Glutamatergic neuron (in vitro differentiated cells): ENCODE results near the gene LHX8. TPM values are rescaled to one million over a fixed set of nuclear protein-coding genes. Genes with fewer than 3 reads are reported as not detected.

Experiments
- DNase-seq: peaks from one replicate; pipeline ENCODE4 v3.0.0; 2022
- H3K27ac Mint-ChIP-seq: one replicate; pipeline ENCODE4 v1.8.0; 2020; ENCODE audit warnings: mild to moderate bottlenecking, mixed read lengths, inconsistent platforms; ENCODE audit not compliant: unreplicated experiment
- H3K27me3 Mint-ChIP-seq: one replicate; pipeline ENCODE4 v1.8.0; 2020; ENCODE audit warnings: mild to moderate bottlenecking, moderate library complexity, mixed read lengths, inconsistent platforms; ENCODE audit not compliant: unreplicated experiment
- H3K36me3 Mint-ChIP-seq: one replicate; pipeline ENCODE4 v1.8.0; 2020; ENCODE audit warnings: mild to moderate bottlenecking, mixed read lengths, inconsistent platforms; ENCODE audit not compliant: unreplicated experiment
- H3K4me1 Mint-ChIP-seq: one replicate; pipeline ENCODE4 v1.8.0; 2020; ENCODE audit warnings: mild to moderate bottlenecking, low read depth, mixed read lengths, inconsistent platforms; ENCODE audit not compliant: unreplicated experiment
- H3K4me3 Mint-ChIP-seq: one replicate; pipeline ENCODE4 v1.8.0; 2020; ENCODE audit warnings: mild to moderate bottlenecking, mixed read lengths, inconsistent platforms; ENCODE audit not compliant: unreplicated experiment
- H3K9me3 Mint-ChIP-seq: one replicate; pipeline ENCODE4 v1.8.0; 2020; ENCODE audit warnings: mild to moderate bottlenecking, moderate library complexity, mixed read lengths, inconsistent platforms; ENCODE audit not compliant: unreplicated experiment
- CTCF ChIP-seq: fragments of 200-600 bp; sonication (generic); IDR thresholded peaks from one replicate; pipeline ENCODE4 v1.5.0; 2021; ENCODE audit not compliant: partially characterized antibody, unreplicated experiment
- total RNA-seq: library from RNA; stranded (reverse); fragmentation: NEBNext Ultra II Directional; extraction: Animal tissue kit (Norgen Biotek cat#: 25700); gene quantifications from one replicate; pipeline ENCODE4 v1.2.1, GENCODE V29; 2021; ENCODE audit not compliant: unreplicated experiment

The LHX8 gene
- total RNA-seq, 1 donor from 2014 or later = not detected

GRCh38 chr1:75129983-75130789, 4.0 kb upstream of the LHX8 start:
- TF ChIP-seq CTCF = no peak
- H3K4me3 Mint-ChIP-seq = peak overlapping the region; percentile 74
- peaks cover 22% of the 10 kb centered on the region for H3K9me3 Mint-ChIP-seq
- no peak overlapping the region for H3K27ac Mint-ChIP-seq
- no peaks in the 10 kb centered on the region for H3K36me3 Mint-ChIP-seq
- no peak for DNase-seq
- H3K27me3 Mint-ChIP-seq = peaks cover 44% of the 10 kb centered on the region
- H3K4me1 Mint-ChIP-seq = peaks cover 28% of the 10 kb centered on the region

GRCh38 chr1:75130865-75131564, 3.2 kb upstream of the LHX8 start:
- DNase-seq = peak; percentile 56
- Mint-ChIP-seq H3K4me1 (peaks cover 28% of the 10 kb centered on the region), H3K27me3 (peaks cover 46% of the 10 kb centered on the region), H3K36me3 (no peaks in the 10 kb centered on the region), H3K4me3 (peak overlapping the region; percentile 74), H3K9me3 (peaks cover 25% of the 10 kb centered on the region), H3K27ac (no peak overlapping the region)
- TF ChIP-seq CTCF = no peak

GRCh38 chr1:75131565-75132241, 2.5 kb upstream of the LHX8 start:
- Mint-ChIP-seq H3K36me3 (no peaks in the 10 kb centered on the region), H3K4me1 (peaks cover 28% of the 10 kb centered on the region), H3K4me3 (peak overlapping the region; percentile 74), H3K9me3 (peaks cover 26% of the 10 kb centered on the region), H3K27ac (no peak overlapping the region), H3K27me3 (peaks cover 46% of the 10 kb centered on the region)
- DNase-seq = no peak
- no peak for TF ChIP-seq CTCF

- DNase-seq = no peak
- Mint-ChIP-seq H3K27me3 (peaks cover 50% of the 10 kb centered on the region), H3K36me3 (no peaks in the 10 kb centered on the region), H3K27ac (no peak overlapping the region), H3K4me1 (peaks cover 28% of the 10 kb centered on the region), H3K9me3 (peaks cover 28% of the 10 kb centered on the region), H3K4me3 (peak overlapping the region; percentile 71)
- no peak for TF ChIP-seq CTCF
Measured at GRCh38 chr1:75132242-75132811, 1.9 kb upstream of the LHX8 start.
